AG08396 (cell line): ENCODE data around the gene RBM38.

Experiments
- DNase-seq: peaks from one replicate; pipeline ENCODE4 v3.0.0; 2012; ENCODE audit warnings: low spot score, mixed read lengths

Gene RBM38

GRCh38 chr20:57437672-57438330, 46.6 kb downstream of the RBM38 start:
- DNase-seq = no peak

DNA sequence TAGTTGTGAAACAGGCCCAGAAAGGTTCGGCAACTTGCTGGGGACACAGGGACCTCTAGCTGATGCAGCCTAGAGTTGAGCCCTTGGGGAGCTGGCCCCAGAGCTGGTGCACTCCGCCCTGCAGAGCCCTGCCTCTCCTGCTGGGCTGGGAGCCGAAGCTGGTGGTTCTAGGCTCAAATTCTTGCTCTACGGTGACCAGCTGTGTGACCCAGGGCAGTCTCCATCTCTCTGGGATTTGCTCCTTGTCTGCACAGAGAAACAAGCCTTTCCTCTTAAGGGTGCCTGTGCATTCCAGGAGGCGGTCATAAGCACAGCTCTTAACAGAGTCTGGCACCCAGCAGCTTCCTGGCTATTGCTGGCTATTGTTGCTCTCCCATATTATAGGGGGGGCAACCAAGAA, 47.4 kb downstream of the RBM38 start:
- no peak for DNase-seq

DNA sequence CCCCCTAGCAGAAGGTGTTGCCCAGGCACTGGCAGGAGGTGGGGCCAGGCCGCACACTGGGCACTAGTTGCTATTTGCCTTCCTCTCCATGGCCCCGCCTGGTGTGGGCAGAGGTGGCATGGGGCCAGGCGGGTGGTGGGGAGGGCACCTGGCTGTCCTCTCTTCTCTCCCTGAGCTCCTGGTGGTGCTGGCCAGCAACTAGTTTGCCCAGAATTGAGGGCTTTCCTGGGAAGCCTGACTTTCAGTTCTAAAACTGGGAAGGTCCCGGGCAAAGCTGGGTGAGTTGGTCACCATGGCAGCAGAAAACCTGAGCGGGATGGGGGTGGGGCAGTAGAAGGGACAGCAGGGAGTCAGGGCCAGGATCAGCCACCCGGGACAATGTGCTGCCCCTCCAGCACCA, 48.2 kb downstream of the RBM38 start:
- no peak for DNase-seq

- no peak for DNase-seq
These were observed 48.8 kb downstream of the RBM38 start for GRCh38 chr20:57439993-57440392.

DNA sequence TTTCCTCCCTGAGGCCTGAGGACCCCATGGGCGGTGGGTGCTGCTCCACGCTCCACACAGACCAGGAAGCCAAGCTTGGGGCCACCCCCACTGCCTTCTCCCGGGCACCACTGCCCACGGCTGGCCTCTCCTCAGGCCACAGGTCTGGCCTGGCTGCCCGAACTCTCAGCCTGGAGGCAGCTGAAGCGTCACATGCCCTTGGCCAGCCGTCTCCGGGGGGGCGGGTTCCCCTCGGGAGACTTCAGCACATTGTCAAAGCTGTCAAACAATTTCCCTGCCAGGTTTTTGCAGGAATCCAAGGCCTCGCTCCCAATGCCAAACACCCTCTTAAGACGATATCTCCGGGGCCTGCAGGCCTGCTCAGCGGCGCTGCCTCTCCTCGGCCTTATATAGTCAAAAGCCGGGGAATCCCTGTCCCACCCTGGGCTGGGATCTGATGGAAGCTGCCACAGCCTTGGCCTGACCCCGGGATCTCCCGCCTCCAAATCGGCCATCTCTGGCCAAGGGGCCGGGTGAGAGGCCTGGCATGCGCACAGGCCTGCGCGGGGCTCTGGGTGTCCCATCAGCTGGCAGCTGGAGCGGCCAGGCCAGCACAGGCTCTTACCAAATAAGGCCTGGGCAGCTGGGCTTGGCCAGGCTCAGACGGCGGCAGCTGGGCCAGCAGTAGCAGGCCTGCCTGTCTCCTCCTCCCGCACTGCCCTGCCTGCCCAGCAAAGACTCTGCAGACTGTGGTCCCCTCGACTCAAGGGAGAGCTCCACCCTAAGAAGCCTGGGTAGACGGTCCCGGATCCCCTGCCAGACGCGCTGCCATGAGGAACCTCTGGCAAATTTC, 49.7 kb downstream of the RBM38 start:
- peak; percentile 88 for DNase-seq

- DNase-seq = no peak
These were observed 50.4 kb downstream of the RBM38 start for GRCh38 chr20:57441510-57442154.

GRCh38 chr20:57442158-57442887, 51.1 kb downstream of the RBM38 start:
- DNase-seq = no peak

GRCh38 chr20:57442888-57443239, 51.7 kb downstream of the RBM38 start:
- DNase-seq = no peak

GRCh38 chr20:57443349-57444265, 52.4 kb downstream of the RBM38 start:
- no peak for DNase-seq

DNA sequence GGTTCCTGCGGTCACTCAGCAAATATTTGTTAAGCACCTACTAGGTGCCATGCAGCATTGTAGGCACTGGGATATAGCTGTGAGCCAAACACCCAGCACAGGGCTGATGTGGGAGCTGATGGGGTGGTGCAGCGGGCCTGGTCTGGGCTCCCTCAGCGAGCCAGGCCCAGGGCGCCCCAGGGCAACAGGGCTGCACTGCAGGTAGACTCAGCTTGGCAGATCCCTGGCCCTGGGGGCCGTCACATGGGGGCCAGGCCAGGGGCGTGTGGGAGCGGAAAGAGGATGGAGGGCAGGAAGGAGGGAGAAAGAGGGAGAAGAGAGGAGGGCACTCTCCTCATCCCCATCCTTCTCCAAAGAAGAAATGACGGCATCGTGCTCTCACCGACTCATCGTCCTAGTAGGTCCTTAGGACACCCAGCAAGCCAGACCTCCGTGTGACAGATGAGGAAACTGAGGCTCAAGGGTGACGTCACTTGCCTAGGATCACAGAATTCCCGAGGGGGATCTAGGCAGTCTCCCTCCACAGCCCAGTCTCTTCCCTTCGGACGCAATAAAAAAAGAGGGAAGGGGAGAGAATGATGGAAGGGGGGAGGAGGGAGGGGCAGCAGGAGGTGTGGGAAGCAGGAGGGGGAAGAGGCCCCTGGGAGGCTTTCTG, 53.3 kb downstream of the RBM38 start:
- no peak for DNase-seq

DNA sequence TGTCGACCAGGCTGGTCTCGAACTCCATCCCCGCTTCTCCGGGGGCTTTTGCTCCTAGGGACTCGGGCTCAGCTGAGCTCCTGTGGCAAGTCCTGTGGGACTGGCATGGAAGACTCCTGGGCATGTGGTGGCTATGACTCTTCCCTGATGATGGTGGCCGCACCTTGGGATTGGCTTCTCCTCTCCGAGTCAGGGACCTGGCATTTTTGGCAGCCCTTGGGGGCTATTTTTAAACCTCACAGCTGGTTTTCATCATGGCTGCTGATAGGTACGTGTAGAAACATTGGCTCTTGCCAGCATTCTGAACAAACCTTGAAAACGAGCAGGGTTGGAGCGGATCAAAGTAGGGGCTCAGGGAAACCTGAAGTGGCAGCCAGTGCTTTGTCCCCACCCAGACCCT, 54.1 kb downstream of the RBM38 start:
- DNase-seq = peak; percentile 83

DNA sequence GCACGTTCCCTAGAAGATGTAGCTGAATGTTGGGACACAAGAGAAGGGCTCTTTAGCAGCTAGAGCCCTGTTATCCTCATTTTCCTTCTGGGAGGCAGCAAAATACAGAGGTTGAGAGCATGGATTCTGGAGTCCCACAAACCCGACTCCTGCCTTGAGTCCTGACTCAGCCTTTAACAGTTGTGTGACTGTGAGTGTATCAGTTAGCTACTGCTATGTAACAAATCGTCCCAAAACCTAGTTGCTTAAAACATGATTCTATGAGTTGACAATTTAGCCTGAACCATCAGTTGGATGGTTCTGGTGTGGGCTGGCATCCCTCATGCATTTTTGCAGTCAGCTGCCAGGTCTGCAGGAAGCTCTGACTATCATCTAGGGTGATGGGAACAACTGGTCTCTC, 54.6 kb downstream of the RBM38 start:
- no peak for DNase-seq

GRCh38 chr20:57448764-57449354, 57.7 kb downstream of the RBM38 start:
- no peak for DNase-seq

- no peak for DNase-seq
These were observed 58.5 kb downstream of the RBM38 start for GRCh38 chr20:57449398-57450354.

GRCh38 chr20:57450419-57450818, 59.2 kb downstream of the RBM38 start:
- DNase-seq = no peak

- no peak for DNase-seq
These were observed 59.7 kb downstream of the RBM38 start for GRCh38 chr20:57450931-57451330.

- no peak for DNase-seq
These were observed 60.2 kb downstream of the RBM38 start for GRCh38 chr20:57451431-57451794.

DNA sequence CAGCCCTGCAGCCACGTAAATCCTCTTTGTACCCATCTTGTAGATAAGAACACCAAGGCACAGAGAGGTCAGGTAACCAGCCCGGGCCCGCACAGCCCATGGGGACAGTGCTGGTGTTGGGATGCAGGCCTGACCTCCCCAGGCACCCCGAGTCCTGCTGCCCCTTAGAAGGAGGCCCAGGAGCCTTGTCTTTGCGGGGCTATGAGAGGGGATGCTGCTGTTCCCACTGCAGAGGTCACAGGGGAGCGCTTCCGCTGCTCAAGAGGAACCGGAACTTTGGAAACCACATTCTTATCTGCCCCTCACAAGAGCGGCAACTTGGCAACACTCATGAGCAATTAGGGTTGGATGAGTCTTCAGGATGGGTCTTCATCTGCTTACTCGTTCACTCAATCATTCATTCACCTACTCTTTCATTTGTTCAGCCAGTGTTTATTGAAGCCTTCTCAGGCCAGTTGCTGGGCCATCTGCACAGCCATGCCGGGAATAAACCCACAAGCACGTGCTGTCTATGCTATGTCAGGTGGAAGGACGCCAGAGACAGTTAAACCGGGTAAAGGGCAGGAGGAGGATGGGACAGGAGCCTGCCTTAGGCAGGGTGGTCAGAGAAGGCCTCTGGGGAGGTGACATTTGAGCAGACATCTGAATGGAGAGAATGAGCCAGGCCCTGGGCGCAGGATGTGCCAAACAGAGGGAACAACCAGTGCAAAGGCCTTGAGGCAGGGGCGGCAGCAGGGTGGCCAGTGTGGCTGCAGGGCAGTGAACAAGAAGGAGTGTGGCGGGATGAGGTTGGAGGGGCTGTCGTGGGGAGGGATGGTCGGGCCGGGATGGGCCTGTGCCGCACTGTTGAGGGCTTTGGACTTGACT, 60.8 kb downstream of the RBM38 start:
- no peak for DNase-seq
